GM21528 (cell line): Measurements from ENCODE around the gene MTRR.

ENCODE experiments used
- ATAC-seq: cut with Tn5 transposase; IDR thresholded peaks from one replicate; pipeline ENCODE4 v1.9.1; 2021; ENCODE audit warnings: mild to moderate bottlenecking, moderate library complexity; ENCODE audit not compliant: unreplicated experiment, low FRiP score

MTRR gene

GRCh38 chr5:7868773-7869473 lies at the start of gene MTRR, which contains the start of gene FASTKD3:
MTRR (plus strand) TSS chr5:7869148; CDS start chr5:7870795, 1,647 bp downstream.
FASTKD3 (minus strand) TSS chr5:7869031; CDS start chr5:7868083, 948 bp downstream.
- peak; percentile 96 for ATAC-seq

- no peak for ATAC-seq
Observed at GRCh38 chr5:7822449-7822848, 46.5 kb upstream of the MTRR start.

GRCh38 chr5:7823594-7823993 lies 45.4 kb upstream of the MTRR start:
- no peak for ATAC-seq

GRCh38 chr5:7824995-7825394 lies 44.0 kb upstream of the MTRR start:
- ATAC-seq = no peak

- ATAC-seq = no peak
Observed at GRCh38 chr5:7825630-7826029, 43.3 kb upstream of the MTRR start.

- no peak for ATAC-seq
Observed at GRCh38 chr5:7827610-7828009, 41.3 kb upstream of the MTRR start.

GRCh38 chr5:7828269-7828668 lies 40.7 kb upstream of the MTRR start:
- ATAC-seq = no peak

GRCh38 chr5:7834982-7835381 lies 34.0 kb upstream of the MTRR start:
- no peak for ATAC-seq

GRCh38 chr5:7837403-7837802 lies 31.5 kb upstream of the MTRR start:
- ATAC-seq = no peak

- no peak for ATAC-seq
Observed at GRCh38 chr5:7842531-7842930, 26.4 kb upstream of the MTRR start.

- ATAC-seq = no peak
Observed at GRCh38 chr5:7844901-7845300, 24.0 kb upstream of the MTRR start.

GRCh38 chr5:7845557-7845956 lies 23.4 kb upstream of the MTRR start:
- ATAC-seq = no peak

- no peak for ATAC-seq
Observed at GRCh38 chr5:7846327-7846726, 22.6 kb upstream of the MTRR start.

- ATAC-seq = no peak
Observed at GRCh38 chr5:7848296-7848695, 20.7 kb upstream of the MTRR start.

GRCh38 chr5:7849681-7850394 lies 19.1 kb upstream of the MTRR start:
- no peak for ATAC-seq

GRCh38 chr5:7850395-7851239 lies 18.3 kb upstream of the MTRR start, which contains the start of gene CFAP90:
CFAP90 (minus strand) TSS chr5:7851133; CDS start chr5:7851021, 112 bp downstream.
- ATAC-seq = no peak

- ATAC-seq = no peak
Observed at GRCh38 chr5:7851240-7851592, 17.7 kb upstream of the MTRR start.

GRCh38 chr5:7851617-7852289 lies 17.2 kb upstream of the MTRR start:
- ATAC-seq = no peak

- no peak for ATAC-seq
Observed at GRCh38 chr5:7852542-7852941, 16.4 kb upstream of the MTRR start.

GRCh38 chr5:7852988-7853387 lies 16.0 kb upstream of the MTRR start:
- ATAC-seq = no peak

GRCh38 chr5:7855611-7856010 lies 13.3 kb upstream of the MTRR start:
- no peak for ATAC-seq
